H9 (cell line): Measurements from ENCODE around the gene ZNF286A. TPM values are rescaled to one million over a fixed set of nuclear protein-coding genes. Genes with fewer than 3 reads are reported as not detected.
A peak's percentile ranks its signal among the peaks of the same experiment; 100 is the strongest.

Experiments
- DNase-seq: peaks from one replicate; pipeline ENCODE4 v3.0.0-alpha.2; 2017
- H2AFZ ChIP-seq: one replicate; pipeline ENCODE4 v1.6.1; 2013; ENCODE audit warnings: mild to moderate bottlenecking, low read length, control low read depth, moderate library complexity
- H2AK5ac ChIP-seq: 2 replicates; pipeline ENCODE4 v1.6.1; 2013; ENCODE audit warnings: low read length, control low read depth, mixed read lengths; ENCODE audit not compliant: insufficient read length
- H2BK120ac ChIP-seq: one replicate; pipeline ENCODE4 v1.6.1; 2013; ENCODE audit warnings: low read depth, mild to moderate bottlenecking, low read length, control low read depth, inconsistent platforms; ENCODE audit not compliant: poor library complexity, severe bottlenecking
- H2BK12ac ChIP-seq: 2 replicates; pipeline ENCODE4 v1.6.1; 2013; ENCODE audit warnings: low read length, control low read depth, mixed read lengths, low read depth; ENCODE audit not compliant: insufficient read length
- H2BK15ac ChIP-seq: 2 replicates; pipeline ENCODE4 v1.6.1; 2013; ENCODE audit warnings: low read depth, low read length, control low read depth
- H2BK20ac ChIP-seq: one replicate; pipeline ENCODE4 v1.6.1; 2013; ENCODE audit warnings: low read depth, mild to moderate bottlenecking, low read length, control low read depth, inconsistent platforms; ENCODE audit not compliant: poor library complexity, severe bottlenecking
- H2BK5ac ChIP-seq: 2 replicates; pipeline ENCODE4 v1.6.1; 2013; ENCODE audit warnings: low read length, control low read depth, mixed read lengths; ENCODE audit not compliant: insufficient read length
- H3K14ac ChIP-seq: 2 replicates; pipeline ENCODE4 v1.6.1; 2013; ENCODE audit warnings: low read length, control low read depth; ENCODE audit not compliant: insufficient read depth
- H3K18ac ChIP-seq: 2 replicates; pipeline ENCODE4 v1.6.1; 2013; ENCODE audit warnings: low read depth, mild to moderate bottlenecking, mixed read lengths, low read length, control low read depth; ENCODE audit not compliant: insufficient read length
- H3K23ac ChIP-seq: 2 replicates; pipeline ENCODE4 v1.6.1; 2013; ENCODE audit warnings: low read length, control low read depth, mixed read lengths, low read depth; ENCODE audit not compliant: insufficient read length
- H3K23me2 ChIP-seq: 2 replicates; pipeline ENCODE4 v1.6.1; 2013; ENCODE audit warnings: low read depth, mild to moderate bottlenecking, mixed read lengths, low read length, control low read depth; ENCODE audit not compliant: insufficient read length, poor library complexity, severe bottlenecking
- H3K27ac ChIP-seq: 2 replicates; pipeline ENCODE4 v1.5.1; 2013; ENCODE audit warnings: low read length, control low read depth, mixed read lengths, low read depth; ENCODE audit not compliant: insufficient read length
- H3K27me3 ChIP-seq: 2 replicates; pipeline ENCODE4 v1.6.1; 2013; ENCODE audit warnings: low read length, control low read depth, inconsistent platforms; ENCODE audit not compliant: insufficient read depth
- H3K4ac ChIP-seq: 2 replicates; pipeline ENCODE4 v1.6.1; 2013; ENCODE audit warnings: low read depth, mild to moderate bottlenecking, control low read depth, inconsistent platforms, low read length, moderate library complexity
- H3K4me1 ChIP-seq: 2 replicates; pipeline ENCODE4 v1.6.1; 2013; ENCODE audit warnings: low read length, control low read depth, inconsistent platforms; ENCODE audit not compliant: insufficient read depth
- H3K4me2 ChIP-seq: 2 replicates; pipeline ENCODE4 v1.6.1; 2013; ENCODE audit warnings: low read length, control low read depth, mixed read lengths; ENCODE audit not compliant: insufficient read length, insufficient read depth
- H3K56ac ChIP-seq: 2 replicates; pipeline ENCODE4 v1.6.1; 2013; ENCODE audit warnings: low read depth, mild to moderate bottlenecking, mixed read lengths, low read length, control low read depth; ENCODE audit not compliant: insufficient read length
- H3K79me1 ChIP-seq: 2 replicates; pipeline ENCODE4 v1.6.1; 2013; ENCODE audit warnings: low read depth, mild to moderate bottlenecking, moderate library complexity, low read length, control low read depth, inconsistent platforms; ENCODE audit not compliant: insufficient read depth, poor library complexity, severe bottlenecking
- H3K79me2 ChIP-seq: 2 replicates; pipeline ENCODE4 v1.6.1; 2013; ENCODE audit warnings: low read length, control low read depth, inconsistent platforms; ENCODE audit not compliant: insufficient read depth
- H3K9ac ChIP-seq: 2 replicates; pipeline ENCODE4 v1.6.1; 2013; ENCODE audit warnings: low read length, control low read depth, mixed read lengths; ENCODE audit not compliant: insufficient read length; ENCODE audit errors: extremely low read depth
- H3K9me3 ChIP-seq: one replicate; pipeline ENCODE4 v1.6.1; 2013; ENCODE audit warnings: low read depth, low read length, inconsistent platforms; ENCODE audit not compliant: control insufficient read depth
- H3T11ph ChIP-seq: one replicate; pipeline ENCODE4 v1.6.1; 2013; ENCODE audit warnings: mild to moderate bottlenecking, low read length, control low read depth, inconsistent platforms
- H4K20me1 ChIP-seq: one replicate; pipeline ENCODE4 v1.6.1; 2013; ENCODE audit not compliant: control insufficient read depth, insufficient read length, insufficient read depth
- H4K5ac ChIP-seq: 2 replicates; pipeline ENCODE4 v1.6.1; 2013; ENCODE audit warnings: low read depth, mild to moderate bottlenecking, mixed read lengths, low read length, control low read depth; ENCODE audit not compliant: insufficient read length
- H4K8ac ChIP-seq: replicated peaks from 2 replicates; pipeline ENCODE4 v1.6.1; 2013; ENCODE audit warnings: low read length, control low read depth, mixed read lengths, low read depth; ENCODE audit not compliant: insufficient read length
- H4K91ac ChIP-seq: 2 replicates; pipeline ENCODE4 v1.6.1; 2013; ENCODE audit warnings: low read depth, mild to moderate bottlenecking, moderate library complexity, mixed read lengths, low read length, control low read depth; ENCODE audit not compliant: insufficient read length
- H3K27ac Mint-ChIP-seq, 3 experiments: 2 replicates in 2 of 3; 3 replicates in 1 of 3; pipeline ENCODE4 v1.8.0; 2020 to 2021; ENCODE audit warnings: mixed read lengths in 3 of 3, mild to moderate bottlenecking in 1 of 3, moderate library complexity in 1 of 3
- H3K27me3 Mint-ChIP-seq: 2 replicates; pipeline ENCODE4 v1.8.0; 2021; ENCODE audit warnings: low read depth, mild to moderate bottlenecking, moderate library complexity, mixed read lengths
- H3K36me3 Mint-ChIP-seq, 3 experiments: 2 replicates in 2 of 3; 3 replicates in 1 of 3; pipeline ENCODE4 v1.8.0; 2020 to 2021; ENCODE audit warnings: low read depth in 3 of 3, mixed read lengths in 3 of 3; ENCODE audit not compliant: insufficient read depth in 1 of 3
- H3K4me1 Mint-ChIP-seq, 2 experiments: 2 replicates each; pipeline ENCODE4 v1.8.0; 2020; ENCODE audit warnings: mixed read lengths in 2 of 2
- H3K4me3 Mint-ChIP-seq, 2 experiments: 2 replicates in 1 of 2; 3 replicates in 1 of 2; pipeline ENCODE4 v1.8.0; 2020 to 2021; ENCODE audit warnings: mild to moderate bottlenecking in 2 of 2, mixed read lengths in 2 of 2, moderate library complexity in 1 of 2
- H3K9me3 Mint-ChIP-seq, 2 experiments: 2 replicates in 1 of 2; 3 replicates in 1 of 2; pipeline ENCODE4 v1.8.0; 2020; ENCODE audit warnings: mild to moderate bottlenecking in 2 of 2, mixed read lengths in 2 of 2, moderate library complexity in 1 of 2
- WGBS: extraction: QIAGEN DNeasy Blood & Tissue Kit; methylation state at CpG from one replicate; pipeline ENCODE4 v1.1.7; 2013; ENCODE audit warnings: missing lambda C conversion rate, low lambda C conversion rate, mixed read lengths; ENCODE audit not compliant: insufficient read length; ENCODE audit errors: extremely low coverage; 5-methylcytosine and 5-hydroxymethylcytosine counted together
- total RNA-seq: library from RNA; stranded (reverse); gene quantifications from 2 replicates; pipeline ENCODE4 v1.2.1, GENCODE V29; 2021
- TF ChIP-seq, protein P1 (sequence below): fragments of 200-600 bp; sonication (generic); conservative IDR thresholded peaks from 3 replicates; pipeline ENCODE4 v1.8.0; 2021; ENCODE audit warnings: antibody characterized with exemption, mild to moderate bottlenecking

Gene ZNF286A
- total RNA-seq, 1 experiment from 2014 or later = 101 TPM

DNA sequence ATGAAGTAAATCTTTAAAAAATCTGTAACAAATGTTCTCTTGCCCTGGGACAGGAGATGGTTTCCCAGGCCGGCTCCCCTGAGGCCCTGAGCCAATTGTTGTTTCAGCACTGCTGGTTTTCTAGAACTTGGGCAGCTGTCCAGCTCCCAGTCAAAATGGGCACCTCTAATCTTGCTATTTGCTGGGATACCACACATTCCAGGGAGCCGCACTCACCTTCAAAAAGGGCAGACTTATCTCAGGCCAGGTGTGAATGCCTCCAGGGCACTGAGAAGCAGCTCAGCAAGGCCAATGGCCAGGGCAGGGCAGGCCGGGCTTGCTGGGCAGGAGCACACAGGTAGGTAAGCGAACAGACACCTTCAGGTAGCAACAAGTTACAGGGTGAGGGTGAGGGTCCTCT is 39.9 kb upstream of the ZNF286A start:
- TF ChIP-seq, protein P1, sequence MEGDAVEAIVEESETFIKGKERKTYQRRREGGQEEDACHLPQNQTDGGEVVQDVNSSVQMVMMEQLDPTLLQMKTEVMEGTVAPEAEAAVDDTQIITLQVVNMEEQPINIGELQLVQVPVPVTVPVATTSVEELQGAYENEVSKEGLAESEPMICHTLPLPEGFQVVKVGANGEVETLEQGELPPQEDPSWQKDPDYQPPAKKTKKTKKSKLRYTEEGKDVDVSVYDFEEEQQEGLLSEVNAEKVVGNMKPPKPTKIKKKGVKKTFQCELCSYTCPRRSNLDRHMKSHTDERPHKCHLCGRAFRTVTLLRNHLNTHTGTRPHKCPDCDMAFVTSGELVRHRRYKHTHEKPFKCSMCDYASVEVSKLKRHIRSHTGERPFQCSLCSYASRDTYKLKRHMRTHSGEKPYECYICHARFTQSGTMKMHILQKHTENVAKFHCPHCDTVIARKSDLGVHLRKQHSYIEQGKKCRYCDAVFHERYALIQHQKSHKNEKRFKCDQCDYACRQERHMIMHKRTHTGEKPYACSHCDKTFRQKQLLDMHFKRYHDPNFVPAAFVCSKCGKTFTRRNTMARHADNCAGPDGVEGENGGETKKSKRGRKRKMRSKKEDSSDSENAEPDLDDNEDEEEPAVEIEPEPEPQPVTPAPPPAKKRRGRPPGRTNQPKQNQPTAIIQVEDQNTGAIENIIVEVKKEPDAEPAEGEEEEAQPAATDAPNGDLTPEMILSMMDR = no peak
- H3K23ac ChIP-seq = no peak overlapping the region
- no peaks in the 10 kb centered on the region for H3K9me3 ChIP-seq
- no peak overlapping the region for H2AFZ ChIP-seq
- no peak overlapping the region for H4K8ac ChIP-seq
- H3K27ac ChIP-seq = no peak overlapping the region
- no CpG with 5 or more reads among the region's 4 CpGs for WGBS
- H3K14ac ChIP-seq = no peak overlapping the region; the same call in 1 of the 2 replicates
- no peak overlapping the region for H3K4ac ChIP-seq
- no peaks in the 10 kb centered on the region for H3K79me1 ChIP-seq
- Mint-ChIP-seq H3K4me3 (no peak overlapping the region), H3K4me1 (peaks cover 14 to 23% of the 10 kb centered on the region in 2 experiments), H3K36me3 (peaks cover 10 to 39% (median 30%) of the 10 kb centered on the region in 3 experiments; a peak in 6 of 7 replicates), H3K9me3 (no peaks in the 10 kb centered on the region), H3K27ac (no peak overlapping the region; a peak in 1 of 7 replicates), H3K27me3 (no peaks in the 10 kb centered on the region)
- no peak overlapping the region for H3K9ac ChIP-seq
- no peak overlapping the region for H3K18ac ChIP-seq
- peak; percentile 58 for DNase-seq
- H2BK12ac ChIP-seq = no peak overlapping the region
- no peak overlapping the region for H3K4me2 ChIP-seq
- no peak overlapping the region for H2BK15ac ChIP-seq
- no peak overlapping the region for H3T11ph ChIP-seq
- H3K56ac ChIP-seq = no peak overlapping the region
- no peak overlapping the region for H2AK5ac ChIP-seq
- H3K27me3 ChIP-seq = no peaks in the 10 kb centered on the region
- no peak overlapping the region for H2BK5ac ChIP-seq
- H4K91ac ChIP-seq = no peak overlapping the region
- H4K5ac ChIP-seq = no peak overlapping the region
- H2BK120ac ChIP-seq = no peak overlapping the region
- H3K79me2 ChIP-seq = no peaks in the 10 kb centered on the region
- H3K4me1 ChIP-seq = no peaks in the 10 kb centered on the region
- H3K23me2 ChIP-seq = no peaks in the 10 kb centered on the region
- H2BK20ac ChIP-seq = no peak overlapping the region
- no peaks in the 10 kb centered on the region for H4K20me1 ChIP-seq
